HCT116 (cell line): ENCODE results near the gene CAPN2. TPM values are rescaled to one million over a fixed set of nuclear protein-coding genes. Genes with fewer than 3 reads are reported as not detected.

Experiments used
- ATAC-seq: fragments of 200-7000 bp; cut with Tn5 transposase; 2 replicates; pipeline ENCODE4 v1.9.1; 2020; ENCODE audit warnings: mild to moderate bottlenecking, moderate library complexity
- BruUV-seq: library from RNA; stranded (reverse); fragments of 400-500 nt; replicated peaks from 2 replicates; lab custom pipeline; 2021; lab: Mats Ljungman, UMichigan
- CTCF ChIA-PET: fragments of 300-600 bp; sonication (Branson Sonifier 250); formaldehyde crosslinking; loops from one replicate; lab custom pipeline; 2021; ENCODE audit warnings: antibody characterized with exemption; lab: Charles Lee
- POLR2A ChIA-PET: fragments of 300-600, 350-600 bp; sonication (Branson Sonifier 250); formaldehyde crosslinking; loops from one replicate; lab custom pipeline; 2021; ENCODE audit warnings: antibody characterized with exemption; lab: Charles Lee
- RAD21 ChIA-PET, 2 experiments: fragments of 300-600 bp; sonication (Branson Sonifier 250); formaldehyde crosslinking; loops; one replicate each; lab custom pipeline; 2023; ENCODE audit warnings: low total read pairs in 2 of 2; ENCODE audit not compliant: uncharacterized antibody in 2 of 2, unreplicated experiment in 2 of 2, low non-redundant PET in 1 of 2; lab: Charles Lee
- DNase-seq: peaks from one replicate; pipeline ENCODE4 v3.0.0-alpha.2; 2010; ENCODE audit warnings: low read depth, low spot score
- H2AFZ ChIP-seq: fragments of 200-600 bp; shearing (Covaris generic), sonication (generic); 2 replicates; pipeline ENCODE4 v1.6.1; 2017; ENCODE audit warnings: low read depth, mixed run types, mixed read lengths, antibody characterized with exemption, low read length; ENCODE audit not compliant: poor library complexity, severe bottlenecking
- H3K27ac ChIP-seq: 2 replicates; pipeline ENCODE4 v1.5.1; 2012; ENCODE audit warnings: low read depth, low read length
- H3K27me3 ChIP-seq: fragments of 200-600 bp; sonication (generic); 2 replicates; pipeline ENCODE4 v1.6.1; 2016; ENCODE audit warnings: mixed run types, low read length, mixed read lengths; ENCODE audit not compliant: insufficient read depth
- H3K36me3 ChIP-seq, 2 experiments: fragments of 200-500 bp in 1 of 2; fragments of 200-600 bp in 1 of 2; sonication (Bioruptor generic) in 1 of 2; sonication (generic) in 1 of 2; 2 replicates each; pipeline versions ENCODE4 v1.5.1 to v1.6.1; 2014 to 2016; ENCODE audit warnings: low read length in 2 of 2, inconsistent platforms in 1 of 2, mixed read lengths in 1 of 2, mixed run types in 1 of 2; ENCODE audit not compliant: insufficient read depth in 2 of 2, control insufficient read depth in 1 of 2
- H3K4me1 ChIP-seq, 2 experiments: fragments of 200-600 bp in 1 of 2; sonication (generic) in 1 of 2; 2 replicates each; pipeline versions ENCODE4 v1.5.1 to v1.6.1; 2012 to 2017; ENCODE audit warnings: low read length in 2 of 2, inconsistent platforms in 1 of 2, mild to moderate bottlenecking in 1 of 2, mixed read lengths in 1 of 2, mixed run types in 1 of 2, moderate library complexity in 1 of 2; ENCODE audit not compliant: insufficient read depth in 2 of 2, control insufficient read depth in 1 of 2
- H3K4me2 ChIP-seq: fragments of 200-600 bp; sonication (generic); 2 replicates; pipeline ENCODE4 v1.6.1; 2017; ENCODE audit warnings: mixed run types, low read length, mixed read lengths
- H3K4me3 ChIP-seq, 2 experiments: fragments of 200-600 bp in 1 of 2; sonication (generic) in 1 of 2; replicated peaks in 1 of 2; 2 replicates each; pipeline ENCODE4 v1.5.1; 2011 to 2016; ENCODE audit warnings: low read length in 2 of 2, control low read depth in 1 of 2, low read depth in 1 of 2, mild to moderate bottlenecking in 1 of 2, mixed read lengths in 1 of 2, mixed run types in 1 of 2
- H3K79me2 ChIP-seq: fragments of 200-600 bp; sonication (generic); 2 replicates; pipeline ENCODE4 v1.6.1; 2017; ENCODE audit warnings: mild to moderate bottlenecking, mixed run types, low read length, moderate library complexity, mixed read lengths; ENCODE audit not compliant: insufficient read depth
- H3K9ac ChIP-seq: fragments of 200-600 bp; sonication (generic); 2 replicates; pipeline ENCODE4 v1.6.1; 2016; ENCODE audit warnings: low read length, mixed read lengths
- H3K9me2 ChIP-seq: fragments of 200-600 bp; sonication (generic), shearing (Covaris generic); 2 replicates; pipeline ENCODE4 v1.6.1; 2017; ENCODE audit warnings: mixed run types, mild to moderate bottlenecking, moderate library complexity; ENCODE audit not compliant: insufficient read depth
- H3K9me3 ChIP-seq, 2 experiments: fragments of 200-500 bp in 1 of 2; fragments of 200-600 bp in 1 of 2; sonication (Bioruptor generic) in 1 of 2; sonication (generic) in 1 of 2; 2 replicates each; pipeline ENCODE4 v1.6.1; 2014 to 2017; ENCODE audit warnings: low read length in 2 of 2, mixed read lengths in 2 of 2, inconsistent platforms in 1 of 2, low read depth in 1 of 2, mild to moderate bottlenecking in 1 of 2, mixed run types in 1 of 2, moderate library complexity in 1 of 2; ENCODE audit not compliant: control insufficient read depth in 1 of 2, insufficient read depth in 1 of 2
- H4K20me1 ChIP-seq: fragments of 200-600 bp; sonication (generic), shearing (Covaris generic); 2 replicates; pipeline ENCODE4 v1.6.1; 2017; ENCODE audit warnings: mixed run types, mild to moderate bottlenecking, moderate library complexity; ENCODE audit not compliant: insufficient read depth
- CBX3 ChIP-seq: IDR thresholded peaks from 2 replicates; pipeline ENCODE4 v1.6.1; 2012; ENCODE audit warnings: low read depth
- CEBPB ChIP-seq: IDR thresholded peaks from 2 replicates; pipeline ENCODE4 v1.6.1; 2012; ENCODE audit warnings: low read depth
- CTCF ChIP-seq, 3 experiments: fragments of 200-600 bp in 1 of 3; sonication (generic) in 1 of 3; IDR thresholded peaks in 2 of 3; conservative IDR thresholded peaks in 1 of 3; 2 replicates each; pipeline ENCODE4 v1.5.1; 2012 to 2017; ENCODE audit warnings: low read depth in 2 of 3, low read length in 2 of 3, antibody characterized with exemption in 1 of 3, borderline replicate concordance in 1 of 3, control low read depth in 1 of 3, mild to moderate bottlenecking in 1 of 3, mixed read lengths in 1 of 3, mixed run types in 1 of 3, moderate library complexity in 1 of 3; ENCODE audit not compliant: insufficient read depth in 1 of 3
- EGR1 ChIP-seq: IDR thresholded peaks from 2 replicates; pipeline ENCODE4 v1.6.1; 2012; ENCODE audit warnings: low read depth
- EZH2 ChIP-seq: fragments of 200-600 bp; sonication (generic); IDR thresholded peaks from 2 replicates; pipeline ENCODE4 v1.6.1; 2017; ENCODE audit warnings: antibody characterized with exemption, mixed run types
- EZH2phosphoT487 ChIP-seq: fragments of 200-600 bp; IDR thresholded peaks from 2 replicates; pipeline ENCODE4 v1.6.1; 2018; ENCODE audit warnings: antibody characterized with exemption, borderline replicate concordance
- JUND ChIP-seq: IDR thresholded peaks from 2 replicates; pipeline ENCODE4 v1.6.1; 2012
- MAX ChIP-seq: IDR thresholded peaks from 2 replicates; pipeline ENCODE4 v1.6.1; 2012
- POLR2A ChIP-seq: IDR thresholded peaks from 2 replicates; pipeline ENCODE4 v1.7.0; 2011; ENCODE audit warnings: borderline replicate concordance; ENCODE audit not compliant: insufficient read depth, insufficient read length; ENCODE audit errors: extremely low read depth
- RAD21 ChIP-seq: IDR thresholded peaks from 2 replicates; pipeline ENCODE4 v1.6.1; 2012; ENCODE audit warnings: low read depth, mild to moderate bottlenecking
- SP1 ChIP-seq: IDR thresholded peaks from 2 replicates; pipeline ENCODE4 v1.6.1; 2012; ENCODE audit warnings: low read depth
- SRF ChIP-seq: IDR thresholded peaks from 2 replicates; pipeline ENCODE4 v1.6.1; 2012; ENCODE audit warnings: low read depth
- YY1 ChIP-seq: IDR thresholded peaks from 2 replicates; pipeline ENCODE4 v1.6.1; 2011; ENCODE audit warnings: low read length, low read depth, moderate library complexity, mild to moderate bottlenecking; ENCODE audit not compliant: insufficient replicate concordance; ENCODE audit errors: extremely low read depth
- ZBTB33 ChIP-seq: IDR thresholded peaks from 2 replicates; pipeline ENCODE4 v1.6.1; 2011; ENCODE audit warnings: mild to moderate bottlenecking, low read length, moderate library complexity; ENCODE audit not compliant: insufficient replicate concordance; ENCODE audit errors: extremely low read depth
- ZFX ChIP-seq: fragments of 450-650 bp; IDR thresholded peaks from 2 replicates; pipeline ENCODE4 v1.6.1; 2017
- intact Hi-C: fragments of 100-400 bp; cut with micrococcal nuclease; formaldehyde crosslinking; loops from 2 replicates; pipeline ENCODE4 v1.10.0; 2022
- total RNA-seq: library from RNA; stranded (reverse); gene quantifications from one replicate; pipeline ENCODE4 v1.2.1, GENCODE V29; 2021; ENCODE audit not compliant: unreplicated experiment

Gene CAPN2
- total RNA-seq, 1 experiment from 2014 or later: 173 TPM

- TF ChIP-seq ZBTB33: no peak
- TF ChIP-seq ZFX: no peak
- no peak for TF ChIP-seq MAX
- TF ChIP-seq EZH2phosphoT487: no peak
- no peak for TF ChIP-seq SRF
- no peak for TF ChIP-seq YY1
- no peak for TF ChIP-seq SP1
- TF ChIP-seq JUND: no peak
- TF ChIP-seq EZH2: no peak
- peak; percentile 71 to 86 (median 81); a peak in 5 of 6 replicates for TF ChIP-seq CTCF (IDR thresholded peaks at IDR 0.05 in 2 of 3, conservative IDR thresholded peaks at IDR 0.05 in 1 of 3; ENCODE audit: borderline replicate concordance in 1 of 3, insufficient read depth in 1 of 3, low read depth in 2 of 3, low read length in 2 of 3)
- TF ChIP-seq POLR2A: no peak
- TF ChIP-seq CBX3: no peak
- peak; percentile 96 for TF ChIP-seq RAD21
- no peak for TF ChIP-seq CEBPB
- no peak for TF ChIP-seq EGR1
- TF ChIP-seq, all 23 proteins: peak for 2
- no peak overlapping the region for H2AFZ ChIP-seq
- no peaks in the 10 kb centered on the region for H3K9me3 ChIP-seq
- BruUV-seq: no TSS peak
- H4K20me1 ChIP-seq: no peaks in the 10 kb centered on the region
- H3K4me2 ChIP-seq: peak overlapping the region; percentile 28; the same call in 1 of the 2 replicates
- CTCF ChIA-PET: interaction anchor here (0.6 to 3.2 kb wide), 15 partner anchors 9 to 594 kb away, joined by 3 to 50 read pairs (median 4); no protein-coding TSS in a partner anchor
- no peak overlapping the region for H3K27ac ChIP-seq
- no peak for DNase-seq
- no peak overlapping the region for H3K4me3 ChIP-seq
- no peak overlapping the region for H3K9ac ChIP-seq
- POLR2A ChIA-PET: interaction anchor here (1.8 kb wide), 1 partner anchor 550 kb away, joined by 4 read pairs; no protein-coding TSS in a partner anchor
- no peaks in the 10 kb centered on the region for H3K9me2 ChIP-seq
- RAD21 ChIA-PET: interaction anchor here (0.7 to 1.5 kb wide), 5 partner anchors 127 to 594 kb away, joined by 3 to 7 read pairs (median 4); no protein-coding TSS in a partner anchor
- H3K79me2 ChIP-seq: no peaks in the 10 kb centered on the region
- intact Hi-C loops: loop anchor here (1.0 to 5.0 kb wide), 5 partner anchors 153 to 945 kb away; no protein-coding TSS in a partner anchor
- no peaks in the 10 kb centered on the region for H3K36me3 ChIP-seq
- ATAC-seq: peak; percentile 91
- 0 out of 2 replicates have a peak, but pooled peaks cover 5% of the 10 kb centered on the region for H3K27me3 ChIP-seq
- H3K4me1 ChIP-seq: peaks cover 0 to 4% of the 10 kb centered on the region in 2 experiments; a peak in 1 of 4 replicates
These were observed 28.5 kb upstream of the CAPN2 start for GRCh38 chr1:223683586-223684487.
